Liver (tissue), 3 donors: ENCODE data around the gene JAML.

ENCODE experiments used
- EGR1 ChIP-seq, 2 donors: IDR thresholded peaks; 2 replicates each; pipeline ENCODE4 v1.6.1; 2016 to 2018; ENCODE audit warnings: antibody characterized with exemption in 2 of 2, low read depth in 2 of 2
- GABPA ChIP-seq, 2 donors: IDR thresholded peaks in 1 of 2; conservative IDR thresholded peaks in 1 of 2; 2 replicates each; pipeline ENCODE4 v1.6.1; 2016; ENCODE audit warnings: antibody characterized with exemption in 2 of 2, mild to moderate bottlenecking in 1 of 2, moderate library complexity in 1 of 2
- HNF4A ChIP-seq, 2 donors: conservative IDR thresholded peaks; 2 replicates each; pipeline ENCODE4 v1.6.1; 2016; ENCODE audit warnings: antibody characterized with exemption in 2 of 2, mild to moderate bottlenecking in 2 of 2
- RAD21 ChIP-seq, 2 donors: IDR thresholded peaks; 2 replicates each; pipeline ENCODE4 v1.6.1; 2016; ENCODE audit warnings: antibody characterized with exemption in 2 of 2, mild to moderate bottlenecking in 2 of 2
- SP1 ChIP-seq: IDR thresholded peaks from 2 replicates; pipeline ENCODE4 v1.6.1; 2018; ENCODE audit warnings: antibody characterized with exemption, mild to moderate bottlenecking
- TAF1 ChIP-seq: conservative IDR thresholded peaks from 2 replicates; pipeline ENCODE4 v1.6.1; 2016; ENCODE audit warnings: antibody characterized with exemption, mild to moderate bottlenecking
- TF ChIP-seq, protein P1 (sequence below): fragments of 150-350 bp; IDR thresholded peaks from 2 replicates; pipeline ENCODE4 v1.5.1; 2017; ENCODE audit warnings: improper control_type of control experiment, low read depth, low read length; ENCODE audit not compliant: missing input control
- TF ChIP-seq, protein P2 (sequence below): IDR thresholded peaks from 2 replicates; pipeline ENCODE4 v1.6.1; 2016; ENCODE audit warnings: antibody characterized with exemption
- TF ChIP-seq, protein P3 (sequence below): IDR thresholded peaks from 2 replicates; pipeline ENCODE4 v1.6.1; 2016; ENCODE audit warnings: antibody characterized with exemption
- TF ChIP-seq, protein P4 (sequence below): IDR thresholded peaks from 2 replicates; pipeline ENCODE4 v1.6.1; 2016; ENCODE audit warnings: antibody characterized with exemption, mild to moderate bottlenecking
- TF ChIP-seq, protein P5 (sequence below): IDR thresholded peaks from 2 replicates; pipeline ENCODE4 v1.6.1; 2016; ENCODE audit warnings: antibody characterized with exemption
- donor health status: healthy.
- donor health status: healthy.

DNA sequence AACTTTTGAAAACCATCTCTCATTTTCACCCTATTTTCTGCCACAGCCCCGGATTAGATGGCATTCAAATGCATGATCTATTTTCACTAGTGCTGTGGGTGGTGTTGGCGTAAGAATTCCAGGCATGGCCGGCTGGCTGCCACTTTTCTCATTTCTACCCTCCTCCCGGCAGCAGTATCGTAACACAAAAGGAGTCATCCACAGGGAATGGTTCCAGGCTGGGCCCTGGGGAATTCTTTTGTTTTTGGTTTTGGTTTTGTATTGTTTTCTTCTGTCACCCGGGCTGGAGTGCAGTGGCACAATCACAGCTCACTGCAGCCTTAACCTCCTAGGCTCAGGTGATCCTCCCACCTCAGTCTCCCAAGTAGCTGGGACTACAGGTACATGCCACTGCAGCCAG lies 13.8 kb downstream of the JAML start:
- TF ChIP-seq, protein P1, sequence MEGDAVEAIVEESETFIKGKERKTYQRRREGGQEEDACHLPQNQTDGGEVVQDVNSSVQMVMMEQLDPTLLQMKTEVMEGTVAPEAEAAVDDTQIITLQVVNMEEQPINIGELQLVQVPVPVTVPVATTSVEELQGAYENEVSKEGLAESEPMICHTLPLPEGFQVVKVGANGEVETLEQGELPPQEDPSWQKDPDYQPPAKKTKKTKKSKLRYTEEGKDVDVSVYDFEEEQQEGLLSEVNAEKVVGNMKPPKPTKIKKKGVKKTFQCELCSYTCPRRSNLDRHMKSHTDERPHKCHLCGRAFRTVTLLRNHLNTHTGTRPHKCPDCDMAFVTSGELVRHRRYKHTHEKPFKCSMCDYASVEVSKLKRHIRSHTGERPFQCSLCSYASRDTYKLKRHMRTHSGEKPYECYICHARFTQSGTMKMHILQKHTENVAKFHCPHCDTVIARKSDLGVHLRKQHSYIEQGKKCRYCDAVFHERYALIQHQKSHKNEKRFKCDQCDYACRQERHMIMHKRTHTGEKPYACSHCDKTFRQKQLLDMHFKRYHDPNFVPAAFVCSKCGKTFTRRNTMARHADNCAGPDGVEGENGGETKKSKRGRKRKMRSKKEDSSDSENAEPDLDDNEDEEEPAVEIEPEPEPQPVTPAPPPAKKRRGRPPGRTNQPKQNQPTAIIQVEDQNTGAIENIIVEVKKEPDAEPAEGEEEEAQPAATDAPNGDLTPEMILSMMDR = no peak
- TF ChIP-seq, protein P2, sequence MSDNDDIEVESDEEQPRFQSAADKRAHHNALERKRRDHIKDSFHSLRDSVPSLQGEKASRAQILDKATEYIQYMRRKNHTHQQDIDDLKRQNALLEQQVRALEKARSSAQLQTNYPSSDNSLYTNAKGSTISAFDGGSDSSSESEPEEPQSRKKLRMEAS = no peak
- TF ChIP-seq, protein P3, sequence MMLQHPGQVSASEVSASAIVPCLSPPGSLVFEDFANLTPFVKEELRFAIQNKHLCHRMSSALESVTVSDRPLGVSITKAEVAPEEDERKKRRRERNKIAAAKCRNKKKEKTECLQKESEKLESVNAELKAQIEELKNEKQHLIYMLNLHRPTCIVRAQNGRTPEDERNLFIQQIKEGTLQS = no peak
- TF ChIP-seq SP1 = no peak
- no peak for TF ChIP-seq TAF1
- TF ChIP-seq, protein P4, sequence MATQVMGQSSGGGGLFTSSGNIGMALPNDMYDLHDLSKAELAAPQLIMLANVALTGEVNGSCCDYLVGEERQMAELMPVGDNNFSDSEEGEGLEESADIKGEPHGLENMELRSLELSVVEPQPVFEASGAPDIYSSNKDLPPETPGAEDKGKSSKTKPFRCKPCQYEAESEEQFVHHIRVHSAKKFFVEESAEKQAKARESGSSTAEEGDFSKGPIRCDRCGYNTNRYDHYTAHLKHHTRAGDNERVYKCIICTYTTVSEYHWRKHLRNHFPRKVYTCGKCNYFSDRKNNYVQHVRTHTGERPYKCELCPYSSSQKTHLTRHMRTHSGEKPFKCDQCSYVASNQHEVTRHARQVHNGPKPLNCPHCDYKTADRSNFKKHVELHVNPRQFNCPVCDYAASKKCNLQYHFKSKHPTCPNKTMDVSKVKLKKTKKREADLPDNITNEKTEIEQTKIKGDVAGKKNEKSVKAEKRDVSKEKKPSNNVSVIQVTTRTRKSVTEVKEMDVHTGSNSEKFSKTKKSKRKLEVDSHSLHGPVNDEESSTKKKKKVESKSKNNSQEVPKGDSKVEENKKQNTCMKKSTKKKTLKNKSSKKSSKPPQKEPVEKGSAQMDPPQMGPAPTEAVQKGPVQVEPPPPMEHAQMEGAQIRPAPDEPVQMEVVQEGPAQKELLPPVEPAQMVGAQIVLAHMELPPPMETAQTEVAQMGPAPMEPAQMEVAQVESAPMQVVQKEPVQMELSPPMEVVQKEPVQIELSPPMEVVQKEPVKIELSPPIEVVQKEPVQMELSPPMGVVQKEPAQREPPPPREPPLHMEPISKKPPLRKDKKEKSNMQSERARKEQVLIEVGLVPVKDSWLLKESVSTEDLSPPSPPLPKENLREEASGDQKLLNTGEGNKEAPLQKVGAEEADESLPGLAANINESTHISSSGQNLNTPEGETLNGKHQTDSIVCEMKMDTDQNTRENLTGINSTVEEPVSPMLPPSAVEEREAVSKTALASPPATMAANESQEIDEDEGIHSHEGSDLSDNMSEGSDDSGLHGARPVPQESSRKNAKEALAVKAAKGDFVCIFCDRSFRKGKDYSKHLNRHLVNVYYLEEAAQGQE = no peak
- TF ChIP-seq EGR1 (IDR thresholded peaks at IDR 0.05; ENCODE audit: low read depth in 2 of 2) = no peak
- no peak for TF ChIP-seq RAD21 (IDR thresholded peaks at IDR 0.05)
- TF ChIP-seq HNF4A (conservative IDR thresholded peaks at IDR 0.05) = no peak
- TF ChIP-seq, protein P5, sequence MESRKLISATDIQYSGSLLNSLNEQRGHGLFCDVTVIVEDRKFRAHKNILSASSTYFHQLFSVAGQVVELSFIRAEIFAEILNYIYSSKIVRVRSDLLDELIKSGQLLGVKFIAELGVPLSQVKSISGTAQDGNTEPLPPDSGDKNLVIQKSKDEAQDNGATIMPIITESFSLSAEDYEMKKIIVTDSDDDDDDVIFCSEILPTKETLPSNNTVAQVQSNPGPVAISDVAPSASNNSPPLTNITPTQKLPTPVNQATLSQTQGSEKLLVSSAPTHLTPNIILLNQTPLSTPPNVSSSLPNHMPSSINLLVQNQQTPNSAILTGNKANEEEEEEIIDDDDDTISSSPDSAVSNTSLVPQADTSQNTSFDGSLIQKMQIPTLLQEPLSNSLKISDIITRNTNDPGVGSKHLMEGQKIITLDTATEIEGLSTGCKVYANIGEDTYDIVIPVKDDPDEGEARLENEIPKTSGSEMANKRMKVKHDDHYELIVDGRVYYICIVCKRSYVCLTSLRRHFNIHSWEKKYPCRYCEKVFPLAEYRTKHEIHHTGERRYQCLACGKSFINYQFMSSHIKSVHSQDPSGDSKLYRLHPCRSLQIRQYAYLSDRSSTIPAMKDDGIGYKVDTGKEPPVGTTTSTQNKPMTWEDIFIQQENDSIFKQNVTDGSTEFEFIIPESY = no peak
- TF ChIP-seq GABPA (IDR thresholded peaks at IDR 0.05 in 1 of 2, conservative IDR thresholded peaks at IDR 0.05 in 1 of 2) = no peak
